IPS-15b (cell line): ENCODE results near the gene TBC1D2B.

Experiments
- H3K27me3 ChIP-seq: one replicate; pipeline ENCODE4 v1.6.1; 2013; ENCODE audit warnings: low read length; ENCODE audit not compliant: control insufficient read depth, insufficient read depth
- H3K36me3 ChIP-seq: one replicate; pipeline ENCODE4 v1.6.1; 2013; ENCODE audit warnings: low read length; ENCODE audit not compliant: control insufficient read depth, insufficient read depth
- H3K4me1 ChIP-seq: one replicate; pipeline ENCODE4 v1.6.1; 2013; ENCODE audit warnings: mild to moderate bottlenecking, low read length; ENCODE audit not compliant: control insufficient read depth, insufficient read depth
- H3K4me3 ChIP-seq: one replicate; pipeline ENCODE4 v1.5.1; 2013; ENCODE audit warnings: low read depth, low read length
- H3K9ac ChIP-seq: one replicate; pipeline ENCODE4 v1.6.1; 2013; ENCODE audit warnings: low read depth, mild to moderate bottlenecking, low read length
- H3K9me3 ChIP-seq: one replicate; pipeline ENCODE4 v1.6.1; 2013; ENCODE audit warnings: mild to moderate bottlenecking, low read length; ENCODE audit not compliant: control insufficient read depth, insufficient read depth

TBC1D2B gene

GRCh38 chr15:78067328-78068228, 9.9 kb downstream of the TBC1D2B start:
- no peaks in the 10 kb centered on the region for H3K36me3 ChIP-seq
- H3K4me1 ChIP-seq, result peaks cover 13% of the 10 kb centered on the region
- H3K9me3 ChIP-seq, result no peaks in the 10 kb centered on the region
- no peak overlapping the region for H3K4me3 ChIP-seq
- H3K9ac ChIP-seq, result no peak overlapping the region
- H3K27me3 ChIP-seq, result no peaks in the 10 kb centered on the region

DNA sequence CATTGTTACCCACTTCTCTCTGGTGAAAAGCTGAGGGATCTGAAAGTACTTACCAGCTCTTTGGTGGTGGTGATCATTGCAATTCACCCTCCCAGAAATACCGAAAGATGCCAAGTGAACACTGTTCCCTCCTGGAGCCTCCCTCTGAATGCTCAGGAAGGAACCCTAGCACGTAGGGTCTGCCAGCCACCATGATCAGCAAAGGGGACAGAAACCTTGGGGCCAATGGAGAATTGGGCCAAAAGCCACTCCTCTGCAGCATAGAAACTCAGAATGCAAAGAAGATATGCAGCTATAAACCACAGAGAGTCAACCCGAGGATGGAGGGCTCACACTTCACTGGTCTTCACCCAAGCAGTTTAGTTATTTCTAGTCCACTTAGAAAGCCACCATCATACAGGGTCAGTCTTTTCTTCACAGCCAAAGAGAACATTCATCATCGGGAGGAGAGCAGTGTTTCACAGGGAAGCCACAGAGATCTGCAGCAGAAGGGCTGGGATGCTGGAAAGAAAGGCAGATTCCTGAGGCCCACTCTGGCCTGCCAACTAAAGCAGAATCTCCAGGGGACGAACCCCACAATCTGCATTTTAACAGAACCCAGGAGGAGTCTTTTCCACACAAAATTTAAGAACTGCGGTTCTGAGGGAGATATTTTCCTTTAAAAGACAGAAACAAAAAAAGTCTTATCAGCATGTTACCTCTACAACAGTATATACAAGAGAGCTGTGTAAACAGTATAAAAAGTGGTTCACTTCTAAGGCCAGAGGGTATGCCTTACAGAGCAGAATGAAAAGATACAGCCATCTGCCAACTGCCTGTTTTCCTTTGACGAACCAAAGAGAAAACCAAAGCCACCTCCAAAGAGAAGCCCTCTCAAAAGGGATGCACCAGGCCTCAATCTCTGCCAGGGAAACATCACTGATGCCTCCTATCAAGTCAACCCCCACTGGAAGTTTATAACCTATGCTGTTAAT, 11.3 kb downstream of the TBC1D2B start:
- H3K27me3 ChIP-seq, result no peaks in the 10 kb centered on the region
- no peak overlapping the region for H3K4me3 ChIP-seq
- no peaks in the 10 kb centered on the region for H3K9me3 ChIP-seq
- H3K9ac ChIP-seq, result no peak overlapping the region
- H3K36me3 ChIP-seq, result no peaks in the 10 kb centered on the region
- H3K4me1 ChIP-seq, result peaks cover 13% of the 10 kb centered on the region

DNA sequence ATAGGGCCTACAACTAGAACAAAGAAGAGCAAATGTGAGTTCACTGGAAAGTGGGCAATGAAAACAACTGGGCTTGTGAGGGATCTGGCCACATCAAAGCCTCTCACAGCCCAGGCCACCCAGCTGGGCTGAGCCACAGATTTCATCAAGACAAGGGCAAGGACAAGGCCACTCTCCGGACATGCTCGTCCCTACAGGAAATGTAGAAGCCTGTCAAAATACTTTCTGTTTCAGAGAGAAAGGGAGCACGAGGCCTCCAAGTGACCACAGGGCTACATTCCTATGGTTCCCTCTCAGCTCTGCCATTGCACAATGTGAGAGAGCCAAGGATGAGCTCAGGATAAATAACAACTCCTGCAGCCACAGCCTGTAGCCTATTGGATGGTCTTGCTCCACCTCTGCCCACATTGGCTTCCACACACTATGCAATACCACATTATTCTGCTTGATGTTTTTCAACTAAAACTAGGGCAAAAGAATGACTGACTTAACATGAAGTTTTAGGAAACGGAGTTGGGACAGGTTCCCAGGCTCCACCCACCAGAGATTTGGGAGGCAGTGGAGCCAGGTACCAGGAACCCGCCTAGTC, 12.1 kb downstream of the TBC1D2B start:
- H3K27me3 ChIP-seq, result no peaks in the 10 kb centered on the region
- H3K4me1 ChIP-seq, result peaks cover 13% of the 10 kb centered on the region
- no peak overlapping the region for H3K9ac ChIP-seq
- no peaks in the 10 kb centered on the region for H3K9me3 ChIP-seq
- no peak overlapping the region for H3K4me3 ChIP-seq
- H3K36me3 ChIP-seq, result no peaks in the 10 kb centered on the region

DNA sequence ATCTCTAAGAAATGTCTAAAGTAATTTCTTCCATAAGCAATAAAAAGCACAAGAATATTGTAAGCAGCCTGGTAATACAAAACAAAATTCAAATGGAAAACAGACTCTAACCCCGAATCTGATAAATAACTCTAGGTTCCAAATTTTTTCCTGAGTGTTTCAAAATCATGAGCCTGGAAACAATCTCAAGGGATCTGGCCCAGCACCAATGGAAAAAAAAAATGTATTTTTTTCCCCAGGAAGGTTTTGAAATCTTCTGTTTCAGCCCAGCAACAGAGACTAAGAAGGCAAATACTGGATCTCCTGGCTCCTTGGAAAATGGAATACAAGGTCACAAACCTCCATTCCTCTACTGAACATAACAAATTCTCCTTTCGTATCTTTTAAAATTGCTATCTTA, 13.0 kb downstream of the TBC1D2B start:
- no peaks in the 10 kb centered on the region for H3K36me3 ChIP-seq
- H3K4me1 ChIP-seq, result peaks cover 11% of the 10 kb centered on the region
- H3K9me3 ChIP-seq, result no peaks in the 10 kb centered on the region
- H3K27me3 ChIP-seq, result no peaks in the 10 kb centered on the region
- H3K9ac ChIP-seq, result no peak overlapping the region
- H3K4me3 ChIP-seq, result no peak overlapping the region

DNA sequence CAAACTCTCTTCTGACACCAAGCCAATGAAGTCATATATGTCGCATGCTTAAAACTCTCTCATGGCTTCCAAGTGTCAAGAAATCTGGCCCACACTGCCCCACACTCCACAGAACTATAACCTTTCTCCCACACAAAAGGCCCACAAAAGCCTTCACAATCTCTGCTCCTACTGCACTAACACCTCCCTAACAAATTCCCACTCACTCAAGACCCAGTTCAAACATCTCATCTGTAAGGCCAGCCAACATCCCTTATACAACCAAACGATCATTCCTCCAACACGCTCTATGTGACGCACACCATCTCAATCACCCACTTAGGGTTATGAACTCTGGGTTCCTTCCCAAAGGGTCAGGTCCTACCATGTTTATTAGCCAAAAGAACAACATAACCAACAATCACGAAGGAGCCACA, 13.5 kb downstream of the TBC1D2B start:
- H3K4me3 ChIP-seq, result no peak overlapping the region
- H3K9ac ChIP-seq, result no peak overlapping the region
- H3K27me3 ChIP-seq, result no peaks in the 10 kb centered on the region
- peaks cover 8% of the 10 kb centered on the region for H3K4me1 ChIP-seq
- no peaks in the 10 kb centered on the region for H3K36me3 ChIP-seq
- no peaks in the 10 kb centered on the region for H3K9me3 ChIP-seq

DNA sequence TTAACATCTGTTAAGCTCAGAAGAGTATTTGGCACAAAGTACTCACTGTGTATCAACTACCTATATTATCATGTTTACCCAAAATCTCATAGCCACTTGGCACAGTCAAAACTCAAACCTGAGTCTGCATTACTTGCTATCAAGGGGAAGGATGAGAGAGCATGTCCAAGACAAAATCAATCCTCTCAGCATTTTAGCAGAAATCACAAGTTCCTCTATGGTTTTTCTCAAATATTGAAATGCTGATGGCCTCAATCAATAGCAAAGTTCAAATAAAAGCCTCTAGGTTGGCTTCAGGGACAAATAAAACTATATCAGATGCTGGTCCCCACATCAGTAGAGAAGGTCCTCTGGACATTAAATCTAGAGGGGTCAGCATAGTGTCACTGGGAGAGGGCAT, 14.3 kb downstream of the TBC1D2B start:
- H3K4me1 ChIP-seq, result no peaks in the 10 kb centered on the region
- no peak overlapping the region for H3K4me3 ChIP-seq
- H3K9ac ChIP-seq, result no peak overlapping the region
- H3K9me3 ChIP-seq, result no peaks in the 10 kb centered on the region
- no peaks in the 10 kb centered on the region for H3K27me3 ChIP-seq
- no peaks in the 10 kb centered on the region for H3K36me3 ChIP-seq

DNA sequence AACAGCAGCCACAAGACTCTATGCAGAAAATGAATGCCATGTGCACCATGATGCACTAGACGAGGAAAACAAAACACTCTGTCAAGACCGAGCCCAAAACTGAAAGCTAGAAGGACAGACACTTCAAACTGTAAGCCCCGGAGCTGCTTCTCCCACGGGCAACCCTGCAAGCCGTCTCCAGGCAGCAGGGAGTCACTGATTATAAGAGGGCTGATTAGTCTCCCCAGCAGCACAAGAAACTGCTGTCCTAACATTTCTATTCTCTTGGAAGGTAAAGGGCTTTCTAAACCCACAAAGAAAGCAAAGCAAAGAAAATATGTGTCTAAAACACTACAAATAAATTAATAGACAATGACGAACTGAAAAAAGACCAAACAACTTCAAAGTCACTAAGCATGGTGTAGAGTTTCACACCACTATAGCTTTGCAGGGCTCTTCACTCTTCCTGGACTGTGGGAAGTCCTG, 15.5 kb downstream of the TBC1D2B start:
- no peaks in the 10 kb centered on the region for H3K4me1 ChIP-seq
- H3K36me3 ChIP-seq, result no peaks in the 10 kb centered on the region
- H3K9me3 ChIP-seq, result no peaks in the 10 kb centered on the region
- H3K4me3 ChIP-seq, result no peak overlapping the region
- H3K27me3 ChIP-seq, result no peaks in the 10 kb centered on the region
- H3K9ac ChIP-seq, result no peak overlapping the region

- Histone ChIP-seq H3K9ac (no peak overlapping the region), H3K4me1 (no peaks in the 10 kb centered on the region), H3K9me3 (no peaks in the 10 kb centered on the region), H3K36me3 (no peaks in the 10 kb centered on the region), H3K4me3 (no peak overlapping the region), H3K27me3 (no peaks in the 10 kb centered on the region)
Observed at GRCh38 chr15:78060232-78060631, 17.3 kb downstream of the TBC1D2B start.

GRCh38 chr15:78059110-78059839, 18.2 kb downstream of the TBC1D2B start:
- H3K4me1 ChIP-seq, result no peaks in the 10 kb centered on the region
- no peaks in the 10 kb centered on the region for H3K9me3 ChIP-seq
- no peak overlapping the region for H3K9ac ChIP-seq
- no peaks in the 10 kb centered on the region for H3K27me3 ChIP-seq
- H3K36me3 ChIP-seq, result no peaks in the 10 kb centered on the region
- H3K4me3 ChIP-seq, result no peak overlapping the region

GRCh38 chr15:78058401-78058935, 19.0 kb downstream of the TBC1D2B start:
- Histone ChIP-seq H3K9me3 (no peaks in the 10 kb centered on the region), H3K9ac (no peak overlapping the region), H3K4me3 (no peak overlapping the region), H3K36me3 (no peaks in the 10 kb centered on the region), H3K27me3 (no peaks in the 10 kb centered on the region), H3K4me1 (no peaks in the 10 kb centered on the region)

DNA sequence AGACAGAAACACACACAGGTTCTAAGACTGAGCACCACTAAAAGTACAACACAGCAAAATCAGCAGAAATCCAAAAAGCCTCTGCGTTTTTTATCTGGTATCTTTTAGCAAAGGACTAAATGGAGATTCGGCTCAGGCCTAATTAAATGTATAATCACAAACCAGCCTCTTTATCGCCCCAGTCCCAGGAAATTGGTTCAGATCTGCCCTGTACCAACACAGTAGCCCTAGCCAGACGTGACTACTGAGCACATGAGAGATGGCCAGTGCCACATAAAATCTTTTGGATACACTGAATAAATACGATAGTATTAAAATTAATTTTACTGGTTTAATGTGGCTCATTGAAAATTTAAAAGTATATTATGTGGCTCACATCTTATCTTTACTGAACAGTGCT, 19.7 kb downstream of the TBC1D2B start:
- no peak overlapping the region for H3K9ac ChIP-seq
- no peak overlapping the region for H3K4me3 ChIP-seq
- H3K9me3 ChIP-seq, result no peaks in the 10 kb centered on the region
- no peaks in the 10 kb centered on the region for H3K27me3 ChIP-seq
- no peaks in the 10 kb centered on the region for H3K36me3 ChIP-seq
- H3K4me1 ChIP-seq, result no peaks in the 10 kb centered on the region
